GM18907 (cell line): ENCODE results near the gene ADM5.

Experiments
- ATAC-seq: cut with Tn5 transposase; IDR thresholded peaks from one replicate; pipeline ENCODE4 v1.9.1; 2021; ENCODE audit warnings: mild to moderate bottlenecking, moderate library complexity; ENCODE audit not compliant: unreplicated experiment

ADM5 gene

GRCh38 chr19:49658139-49658517, 31.3 kb upstream of the ADM5 start:
- ATAC-seq: no peak

- ATAC-seq: no peak
Observed at GRCh38 chr19:49658566-49659442, 30.6 kb upstream of the ADM5 start.

GRCh38 chr19:49660338-49660961, 28.9 kb upstream of the ADM5 start:
- no peak for ATAC-seq

- no peak for ATAC-seq
Observed at GRCh38 chr19:49662011-49662410, 27.4 kb upstream of the ADM5 start.

- no peak for ATAC-seq
Observed at GRCh38 chr19:49663224-49663623, 26.2 kb upstream of the ADM5 start.

- ATAC-seq: no peak
Observed at GRCh38 chr19:49664171-49665035, 25.0 kb upstream of the ADM5 start.

- ATAC-seq: no peak
Observed at GRCh38 chr19:49665036-49665350, 24.4 kb upstream of the ADM5 start.

- peak; percentile 85 for ATAC-seq
Observed at GRCh38 chr19:49665351-49666119, 23.9 kb upstream of the ADM5 start, which contains the start of the genes BCL2L12 and IRF3. Gene BCL2L12, plus strand, starts transcription at chr19:49665933. Its CDS starts 760 bp downstream, at chr19:49666693. Gene IRF3, minus strand, starts transcription at chr19:49665857. Its CDS starts 1,019 bp downstream, at chr19:49664838.

- ATAC-seq: no peak
Observed at GRCh38 chr19:49666120-49666444, 23.3 kb upstream of the ADM5 start.

- no peak for ATAC-seq
Observed at GRCh38 chr19:49667473-49667872, 21.9 kb upstream of the ADM5 start.

- no peak for ATAC-seq
Observed at GRCh38 chr19:49669516-49669915, 19.9 kb upstream of the ADM5 start.

GRCh38 chr19:49672131-49672919, 17.1 kb upstream of the ADM5 start:
- ATAC-seq: no peak

GRCh38 chr19:49676136-49676783, 13.1 kb upstream of the ADM5 start:
- peak; percentile 35 for ATAC-seq

GRCh38 chr19:49676784-49677230, 12.6 kb upstream of the ADM5 start:
- peak; percentile 72 for ATAC-seq

- no peak for ATAC-seq
Observed at GRCh38 chr19:49677231-49677900, 12.0 kb upstream of the ADM5 start, which contains the start of gene PRMT1. Gene PRMT1, plus strand, starts transcription at chr19:49677271. Its CDS starts 10 bp downstream, at chr19:49677281.

- ATAC-seq: no peak
Observed at GRCh38 chr19:49677901-49678674, 11.3 kb upstream of the ADM5 start.

GRCh38 chr19:49678985-49679770, 10.2 kb upstream of the ADM5 start:
- ATAC-seq: no peak
